CD4-positive, alpha-beta T cell treated with Interleukin-4 for 4 hours (primary cell): Measurements from ENCODE around the gene METTL14.

Experiments
- DNase-seq: peaks from one replicate; pipeline ENCODE4 v3.0.0-alpha.2; 2020

Gene METTL14

GRCh38 chr4:118734491-118735205 is 49.5 kb downstream of the METTL14 start:
- no peak for DNase-seq

- DNase-seq: no peak
Measured at GRCh38 chr4:118736900-118737299, 51.7 kb downstream of the METTL14 start.

GRCh38 chr4:118738090-118738489 is 52.9 kb downstream of the METTL14 start:
- no peak for DNase-seq

- no peak for DNase-seq
Measured at GRCh38 chr4:118739022-118739713, 54.0 kb downstream of the METTL14 start.

- DNase-seq: peak; percentile 23
Measured at GRCh38 chr4:118740869-118741268, 55.7 kb downstream of the METTL14 start.

- DNase-seq: no peak
Measured at GRCh38 chr4:118741301-118741855, 56.2 kb downstream of the METTL14 start.

GRCh38 chr4:118742050-118742449 is 56.9 kb downstream of the METTL14 start:
- no peak for DNase-seq

GRCh38 chr4:118743867-118744266 is 58.7 kb downstream of the METTL14 start:
- no peak for DNase-seq

- DNase-seq: no peak
Measured at GRCh38 chr4:118745357-118745756, 60.2 kb downstream of the METTL14 start.

GRCh38 chr4:118746251-118746919 is 61.2 kb downstream of the METTL14 start:
- DNase-seq: no peak

GRCh38 chr4:118749347-118749988 is 64.3 kb downstream of the METTL14 start:
- DNase-seq: no peak

- no peak for DNase-seq
Measured at GRCh38 chr4:118751629-118752323, 66.6 kb downstream of the METTL14 start.

- no peak for DNase-seq
Measured at GRCh38 chr4:118752551-118752950, 67.4 kb downstream of the METTL14 start.

GRCh38 chr4:118753096-118753495 is 67.9 kb downstream of the METTL14 start:
- DNase-seq: no peak

- no peak for DNase-seq
Measured at GRCh38 chr4:118753685-118754084, 68.5 kb downstream of the METTL14 start.

- no peak for DNase-seq
Measured at GRCh38 chr4:118754890-118755289, 69.7 kb downstream of the METTL14 start.

- no peak for DNase-seq
Measured at GRCh38 chr4:118755438-118756226, 70.4 kb downstream of the METTL14 start.

- no peak for DNase-seq
Measured at GRCh38 chr4:118756429-118756828, 71.2 kb downstream of the METTL14 start.

- DNase-seq: no peak
Measured at GRCh38 chr4:118756958-118757357, 71.8 kb downstream of the METTL14 start.

- DNase-seq: no peak
Measured at GRCh38 chr4:118757761-118758251, 72.6 kb downstream of the METTL14 start.

- no peak for DNase-seq
Measured at GRCh38 chr4:118758293-118758692, 73.1 kb downstream of the METTL14 start.
